K562 treated with DMSO at 1 percent for 48 hours (cell line): ENCODE results near the gene EFCAB13. TPM values are rescaled to one million over a fixed set of nuclear protein-coding genes. Genes with fewer than 3 reads are reported as not detected.

Source experiments
- total RNA-seq: library from RNA; unstranded; fragments of 300-600 nt; gene quantifications from 2 replicates; pipeline ENCODE4 v1.2.3, GENCODE V29; 2022; ENCODE audit warnings: low replicate concordance; ENCODE audit errors: extremely low read depth

Gene EFCAB13, protein sequence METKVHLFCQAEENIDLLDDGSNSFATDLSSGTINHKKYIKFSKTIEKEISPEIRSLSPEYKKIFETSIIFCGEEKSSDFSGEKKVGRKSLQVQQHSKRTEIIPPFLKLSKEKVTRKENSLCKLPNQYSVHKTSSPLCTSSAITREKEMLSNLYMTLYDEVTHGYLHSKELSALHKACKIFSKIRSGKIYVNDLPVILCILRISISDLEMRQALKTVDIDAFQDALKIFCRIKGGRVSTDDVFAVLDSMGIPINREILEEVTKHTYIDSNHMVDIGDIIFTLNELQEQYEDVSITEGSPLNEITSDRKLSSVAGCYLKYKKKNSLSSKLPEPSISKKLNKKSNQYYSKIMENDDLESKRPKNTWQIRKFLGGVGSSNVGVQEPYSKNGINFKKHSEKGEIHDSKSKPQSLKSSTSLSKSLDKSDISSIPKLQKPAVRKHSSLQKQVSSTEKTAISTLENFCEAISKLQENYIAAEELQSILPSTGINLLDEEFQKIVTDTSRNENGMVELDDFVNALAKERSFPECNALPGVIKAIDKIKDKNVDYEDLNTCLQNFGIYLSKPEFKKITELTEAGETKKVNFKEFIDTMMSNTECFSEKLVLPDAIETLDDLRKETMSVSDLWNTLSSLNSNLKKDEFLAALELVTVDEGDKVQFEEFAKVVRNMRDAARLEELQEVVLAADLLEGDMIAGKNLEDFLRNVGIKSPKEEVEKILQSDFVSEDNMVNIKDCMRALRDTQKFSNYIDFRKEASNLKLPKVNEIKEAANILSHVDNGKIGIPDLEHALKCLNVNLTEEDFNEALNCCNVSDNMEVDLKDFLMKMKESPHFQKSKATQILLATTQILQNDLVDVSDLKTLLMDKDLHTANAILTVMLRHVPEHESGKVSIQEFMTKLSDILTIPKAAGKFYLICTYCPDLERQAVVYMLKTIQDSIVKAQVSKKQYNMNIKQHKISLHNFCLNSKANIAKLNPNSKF
- not detected in 2 replicates for total RNA-seq

DNA sequence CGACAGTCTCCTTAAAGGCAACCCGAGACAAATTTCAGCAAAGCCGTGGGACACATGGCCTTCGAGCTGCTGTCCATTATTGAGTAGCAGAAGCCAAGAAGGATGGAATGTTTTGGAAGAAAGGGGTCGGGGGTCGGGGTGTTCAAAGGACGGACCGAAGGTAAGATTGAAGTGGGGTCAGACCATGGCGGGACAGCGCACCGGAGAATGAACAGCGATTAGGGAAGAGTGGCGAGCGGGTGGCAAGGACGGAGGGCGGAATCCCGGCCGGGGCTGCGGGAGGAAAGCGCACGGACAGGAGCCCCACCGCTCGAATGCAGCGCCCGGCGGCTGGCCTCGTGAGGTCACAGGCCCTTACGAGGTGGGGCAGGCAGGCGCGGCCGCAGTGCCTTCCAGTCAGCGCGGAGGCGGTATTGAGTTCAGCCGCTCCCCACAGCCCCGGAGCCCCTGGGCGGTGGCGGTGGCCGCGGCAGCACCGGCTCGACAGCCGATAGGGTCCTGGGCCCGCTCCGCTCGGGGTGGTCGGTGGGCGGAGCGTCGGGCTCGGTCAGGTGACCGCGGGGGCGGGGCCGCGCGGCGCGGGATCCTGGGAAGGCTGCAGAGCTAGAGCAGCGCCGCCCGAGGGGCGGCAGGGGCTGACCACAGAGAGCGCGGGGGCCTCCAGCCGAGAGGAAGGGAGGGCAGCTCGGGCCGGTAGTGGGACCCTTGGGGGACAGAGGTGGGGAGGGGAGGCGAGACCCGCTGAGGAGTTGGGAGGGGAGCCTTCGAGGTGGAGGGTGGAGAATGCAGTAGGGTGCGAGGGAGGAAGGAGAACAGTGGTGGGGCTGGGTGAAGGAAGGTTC is at the start of gene EFCAB13:
Gene EFCAB13, plus strand, starts transcription at position 574 of the 842 bp plus-strand sequence. CDS start 4,399 bp downstream, outside the sequence.

Other genes with a start within 250 kb of the EFCAB13 start
- not detected in 2 replicates for gene CDC27, start 134.7 kb upstream of the EFCAB13 start, total RNA-seq
- not detected in 2 replicates for gene MYL4, start 114.6 kb upstream of the EFCAB13 start, total RNA-seq
- gene ITGB3, start 70.1 kb upstream of the EFCAB13 start, total RNA-seq, result not detected in 2 replicates
- not detected in 2 replicates for gene NPEPPS, start 207.2 kb downstream of the EFCAB13 start, total RNA-seq